ENCODE data around the gene PRIM1. TPM values are rescaled to one million over a fixed set of nuclear protein-coding genes. Genes with fewer than 3 reads are reported as not detected.

Gene PRIM1
- total RNA-seq, 6 donors from 2014 or later = 3.5 to 19.9 (median 8.4) TPM

DNA sequence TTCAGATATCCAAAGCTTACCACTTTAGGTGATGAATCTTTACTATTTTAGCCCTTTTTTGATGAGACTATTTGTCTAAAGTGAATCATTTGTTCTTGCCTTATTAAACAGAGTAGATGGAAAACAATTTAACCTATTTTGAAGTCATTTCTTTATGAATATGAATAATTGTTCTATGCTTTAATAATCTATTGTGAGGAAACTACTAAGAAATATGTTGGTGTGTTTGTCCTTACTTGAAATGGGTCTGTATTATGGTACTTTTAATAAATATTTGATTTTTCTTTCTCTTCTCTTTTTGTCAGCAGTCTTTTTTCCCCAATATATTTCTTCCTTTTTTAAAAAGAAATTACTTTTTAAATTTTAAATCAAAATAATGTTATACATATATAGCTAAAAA is 35.4 kb upstream of the PRIM1 start:
- Histone ChIP-seq H3K36me3 (no peaks in the 10 kb centered on the region), H3K27me3 (no peaks in the 10 kb centered on the region), H3K27ac (no peak overlapping the region), H3K4me1 (no peaks in the 10 kb centered on the region), H3K4me3 (no peak overlapping the region), H3K9me3 (no peaks in the 10 kb centered on the region)
- DNase-seq = no peak
- no peak for ATAC-seq (ENCODE audit: low FRiP score in 2 of 2)
- TF ChIP-seq POLR2A (IDR thresholded peaks at IDR 0.05) = no peak
- TF ChIP-seq EP300 (IDR thresholded peaks at IDR 0.05) = no peak
- TF ChIP-seq POLR2AphosphoS5 (IDR thresholded peaks at IDR 0.05) = no peak
- TF ChIP-seq, protein P1, sequence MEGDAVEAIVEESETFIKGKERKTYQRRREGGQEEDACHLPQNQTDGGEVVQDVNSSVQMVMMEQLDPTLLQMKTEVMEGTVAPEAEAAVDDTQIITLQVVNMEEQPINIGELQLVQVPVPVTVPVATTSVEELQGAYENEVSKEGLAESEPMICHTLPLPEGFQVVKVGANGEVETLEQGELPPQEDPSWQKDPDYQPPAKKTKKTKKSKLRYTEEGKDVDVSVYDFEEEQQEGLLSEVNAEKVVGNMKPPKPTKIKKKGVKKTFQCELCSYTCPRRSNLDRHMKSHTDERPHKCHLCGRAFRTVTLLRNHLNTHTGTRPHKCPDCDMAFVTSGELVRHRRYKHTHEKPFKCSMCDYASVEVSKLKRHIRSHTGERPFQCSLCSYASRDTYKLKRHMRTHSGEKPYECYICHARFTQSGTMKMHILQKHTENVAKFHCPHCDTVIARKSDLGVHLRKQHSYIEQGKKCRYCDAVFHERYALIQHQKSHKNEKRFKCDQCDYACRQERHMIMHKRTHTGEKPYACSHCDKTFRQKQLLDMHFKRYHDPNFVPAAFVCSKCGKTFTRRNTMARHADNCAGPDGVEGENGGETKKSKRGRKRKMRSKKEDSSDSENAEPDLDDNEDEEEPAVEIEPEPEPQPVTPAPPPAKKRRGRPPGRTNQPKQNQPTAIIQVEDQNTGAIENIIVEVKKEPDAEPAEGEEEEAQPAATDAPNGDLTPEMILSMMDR (IDR thresholded peaks at IDR 0.05) = no peak

- 85 to 95% methylated on average over 1 of the region's 1 CpG for WGBS, 2 donors
- TF ChIP-seq POLR2AphosphoS5 (IDR thresholded peaks at IDR 0.05) = no peak
- no peak for TF ChIP-seq POLR2A (IDR thresholded peaks at IDR 0.05)
- TF ChIP-seq, protein P1 (IDR thresholded peaks at IDR 0.05) = no peak
- TF ChIP-seq EP300 (IDR thresholded peaks at IDR 0.05) = no peak
- H3K27me3 ChIP-seq = no peaks in the 10 kb centered on the region
- ATAC-seq (ENCODE audit: low FRiP score in 2 of 2) (no peak), DNase-seq (no peak)
- peaks cover 0 to 5% (median 3%) of the 10 kb centered on the region in 4 donors for H3K4me1 ChIP-seq
- no peak overlapping the region for H3K27ac ChIP-seq
- no peaks in the 10 kb centered on the region for H3K9me3 ChIP-seq
- no peak overlapping the region for H3K4me3 ChIP-seq
- H3K36me3 ChIP-seq = no peaks in the 10 kb centered on the region
Measured at GRCh38 chr12:56785874-56786273, 33.8 kb upstream of the PRIM1 start.

- H3K4me3 ChIP-seq = no peak overlapping the region
- TF ChIP-seq, protein P1 (IDR thresholded peaks at IDR 0.05) = no peak
- TF ChIP-seq POLR2AphosphoS5 (IDR thresholded peaks at IDR 0.05) (no peak), EP300 (IDR thresholded peaks at IDR 0.05) (no peak), POLR2A (IDR thresholded peaks at IDR 0.05) (no peak)
- 75 to 82% methylated on average over 2 of the region's 2 CpGs for WGBS, 2 donors
- no peak overlapping the region for H3K27ac ChIP-seq
- H3K27me3 ChIP-seq = no peaks in the 10 kb centered on the region
- no peaks in the 10 kb centered on the region for H3K9me3 ChIP-seq
- H3K4me1 ChIP-seq = peaks cover 0 to 5% (median 3%) of the 10 kb centered on the region in 4 donors
- no peak for DNase-seq
- H3K36me3 ChIP-seq = no peaks in the 10 kb centered on the region
- ATAC-seq (ENCODE audit: low FRiP score in 2 of 2) = no peak
Measured at GRCh38 chr12:56785141-56785865, 33.2 kb upstream of the PRIM1 start.

GRCh38 chr12:56781726-56782125 is 29.6 kb upstream of the PRIM1 start:
- no peak overlapping the region for H3K4me3 ChIP-seq
- TF ChIP-seq, protein P1 (IDR thresholded peaks at IDR 0.05) = no peak
- WGBS, 2 donors = 93 to 96% methylated on average over 4 of the region's 4 CpGs
- DNase-seq (no peak), ATAC-seq (ENCODE audit: low FRiP score in 2 of 2) (no peak)
- H3K27ac ChIP-seq = peak overlapping the region in 1 of 4 donors; percentile 44
- peaks cover 0 to 7% (median 4%) of the 10 kb centered on the region in 4 donors for H3K4me1 ChIP-seq
- H3K36me3 ChIP-seq = no peaks in the 10 kb centered on the region
- no peaks in the 10 kb centered on the region for H3K9me3 ChIP-seq
- H3K27me3 ChIP-seq = no peaks in the 10 kb centered on the region

GRCh38 chr12:56778756-56779155 is 26.6 kb upstream of the PRIM1 start:
- H3K9me3 ChIP-seq = no peaks in the 10 kb centered on the region
- ATAC-seq (ENCODE audit: low FRiP score in 2 of 2) = no peak
- H3K4me3 ChIP-seq = no peak overlapping the region
- DNase-seq = peak in 1 of 2 donors; percentile 57
- TF ChIP-seq POLR2A (IDR thresholded peaks at IDR 0.05) (no peak), POLR2AphosphoS5 (IDR thresholded peaks at IDR 0.05) (no peak)
- TF ChIP-seq, protein P1 (IDR thresholded peaks at IDR 0.05) = no peak
- H3K36me3 ChIP-seq = no peaks in the 10 kb centered on the region
- peaks cover 3 to 17% (median 7%) of the 10 kb centered on the region in 4 donors for H3K4me1 ChIP-seq
- H3K27me3 ChIP-seq = no peaks in the 10 kb centered on the region
- H3K27ac ChIP-seq = no peak overlapping the region
- 96 to 97% methylated on average over 17 of the region's 17 CpGs for WGBS, 2 donors

Data from upper lobe of left lung (tissue), 6 donors.